GM19035 (cell line): Measurements from ENCODE around the gene ALDH18A1.
"Not testable (repeated sequence)": the region's sequence is repeated elsewhere in the genome, so short reads cannot be mapped to it uniquely, and the experiment has no call there.

ENCODE experiments used
- ATAC-seq: cut with Tn5 transposase; IDR thresholded peaks from one replicate; pipeline ENCODE4 v1.9.1; 2021; ENCODE audit not compliant: unreplicated experiment

ALDH18A1 gene

DNA sequence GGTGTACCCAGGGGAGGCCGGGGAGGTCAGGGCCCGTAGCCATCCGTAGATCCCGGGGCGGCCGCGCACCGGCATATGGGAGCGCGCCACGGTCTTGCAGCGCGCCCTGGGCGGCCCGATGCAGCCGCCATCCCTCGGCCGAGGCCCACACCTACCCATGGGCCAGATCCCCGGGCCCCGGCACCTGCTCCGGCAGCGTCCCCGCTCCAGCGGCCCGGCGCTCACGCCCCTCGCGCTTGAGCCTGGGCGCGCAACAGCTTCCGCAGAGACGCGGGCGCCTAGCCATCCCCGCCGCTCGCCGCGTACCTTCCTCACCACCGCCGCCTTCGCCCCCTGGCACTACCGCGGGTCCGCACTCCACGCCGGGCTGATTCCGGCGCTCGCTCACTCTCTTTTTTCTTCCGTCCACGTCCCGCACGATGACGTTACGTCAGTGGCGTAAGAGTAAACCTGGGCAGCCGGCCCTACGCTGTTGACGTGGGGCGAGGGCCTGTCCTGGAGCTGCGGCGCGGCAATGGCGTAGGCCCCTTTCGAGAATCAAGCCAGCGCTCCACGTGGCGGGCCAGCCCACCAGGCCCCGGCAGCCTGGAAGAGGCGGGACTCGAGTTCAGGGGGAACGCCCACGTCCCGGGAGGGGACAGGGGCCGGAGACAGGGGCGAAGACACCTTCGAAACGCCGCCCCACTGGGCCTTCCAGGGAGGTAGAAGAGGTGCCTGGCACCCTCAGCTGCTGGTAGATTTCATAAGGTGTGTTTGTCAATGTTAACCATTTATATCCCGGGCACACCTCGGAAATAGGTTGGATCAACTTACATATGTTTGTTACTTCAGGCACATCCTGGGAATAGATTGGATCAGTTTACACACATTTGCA, at the start of gene ALDH18A1:
TSS of gene ALDH18A1 (minus strand) at position 421 of the 874 bp plus-strand sequence. CDS start 3,334 bp downstream, outside the sequence.
- peak; percentile 91 for ATAC-seq

DNA sequence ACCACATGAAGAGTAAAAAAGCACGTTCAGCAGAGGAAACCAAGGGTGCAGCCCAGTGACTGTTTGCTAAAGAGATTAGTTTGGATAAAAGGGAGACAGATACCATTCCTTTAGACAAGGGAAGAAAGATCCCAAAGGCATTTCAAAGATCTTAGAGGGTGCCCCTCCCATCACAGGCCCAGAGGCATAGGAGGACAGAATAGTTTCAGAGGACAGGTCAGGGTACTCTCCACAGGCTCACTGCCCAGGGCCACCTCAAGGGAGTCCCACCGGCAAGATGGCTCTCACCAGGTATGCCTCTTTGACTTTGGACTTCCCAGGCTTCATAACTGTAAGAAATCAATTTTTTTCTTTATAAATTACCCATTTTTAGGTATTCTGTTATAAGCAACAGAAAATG, 41.9 kb upstream of the ALDH18A1 start:
- no peak for ATAC-seq

DNA sequence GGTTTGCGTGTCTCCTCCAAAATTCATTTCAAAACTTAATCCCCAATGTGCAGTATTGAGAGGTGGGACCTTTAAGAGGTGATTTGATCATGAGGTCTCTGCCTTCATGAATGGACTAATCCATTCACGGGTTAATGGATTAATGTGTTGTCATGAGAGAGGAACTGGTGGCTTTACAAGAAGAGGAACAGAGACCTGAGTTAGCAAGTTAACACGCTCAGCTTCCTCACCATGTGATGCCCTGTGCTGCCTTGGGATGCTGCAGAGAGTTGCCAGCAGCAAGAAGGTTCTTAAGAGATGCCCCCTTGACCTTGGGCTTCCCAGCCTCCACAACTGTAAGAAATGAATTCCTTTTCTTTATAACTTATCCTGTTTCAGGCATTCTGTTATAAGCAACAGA, 40.9 kb upstream of the ALDH18A1 start:
- no peak for ATAC-seq

DNA sequence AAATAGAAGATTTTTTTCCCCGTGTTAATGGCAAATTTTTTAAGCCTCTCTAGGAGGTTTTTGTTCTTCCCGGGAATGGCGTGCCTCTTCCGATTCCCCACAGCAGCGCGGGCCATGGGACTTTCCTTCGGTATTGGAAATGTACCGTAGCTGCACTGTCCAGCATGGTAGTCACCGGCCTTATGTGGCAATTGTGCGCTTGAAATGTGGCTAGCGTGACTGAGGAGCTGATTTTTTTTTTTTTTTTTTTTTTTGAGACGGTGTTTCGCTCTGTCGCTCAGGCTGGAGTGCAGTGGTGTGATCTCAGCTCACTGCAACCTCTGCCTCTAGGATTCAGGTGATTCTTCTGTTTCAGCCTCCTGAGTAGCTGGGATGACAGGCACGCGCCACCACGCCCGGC, 38.2 kb upstream of the ALDH18A1 start:
- no peak for ATAC-seq

DNA sequence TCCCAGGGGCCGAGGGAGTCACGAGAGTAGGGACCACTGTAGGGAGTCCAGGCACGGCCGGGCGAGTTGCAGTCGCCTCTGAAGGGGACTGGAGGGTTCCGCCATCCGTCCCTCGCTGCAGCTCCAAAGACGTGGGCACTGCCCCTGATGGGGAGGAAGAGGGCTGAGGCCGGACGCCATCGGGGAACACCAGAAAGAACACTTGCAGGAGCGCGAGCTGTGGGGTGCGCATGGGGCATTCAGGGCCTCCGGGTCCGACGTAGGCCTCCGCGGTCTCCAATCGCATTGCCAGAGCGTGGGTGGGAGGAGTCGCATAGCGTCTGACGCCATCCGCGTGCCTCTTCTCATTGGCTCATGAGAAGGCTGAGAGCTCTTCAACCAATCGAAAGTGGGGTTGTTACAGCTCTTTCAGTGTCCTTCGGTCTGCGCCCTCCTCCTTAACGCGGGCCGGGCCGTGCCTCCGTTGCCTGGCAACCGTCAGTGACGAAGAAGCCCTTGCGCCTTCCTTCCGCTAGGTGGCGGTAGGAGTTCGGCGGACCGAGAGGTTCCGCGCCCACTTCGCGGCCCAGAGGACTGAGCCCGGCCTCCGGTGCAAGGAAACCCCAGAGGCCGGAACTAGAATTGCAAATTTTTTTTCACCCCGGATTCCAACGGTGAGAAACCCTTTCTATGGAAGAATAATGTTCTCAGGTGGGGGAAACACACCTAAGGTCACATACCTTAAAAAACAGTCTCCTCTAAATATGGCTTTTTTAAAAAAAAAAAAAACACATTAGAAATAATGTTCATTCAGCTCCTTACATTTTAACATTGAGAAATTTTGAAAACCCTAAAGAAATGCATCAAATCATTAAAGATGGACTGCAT, 37.4 kb upstream of the ALDH18A1 start, which contains the start of gene TCTN3:
TSS of gene TCTN3 (minus strand) at position 260 of the 867 bp plus-strand sequence. CDS start at position 232, 28 bp downstream.
- ATAC-seq, result peak; percentile 98

DNA sequence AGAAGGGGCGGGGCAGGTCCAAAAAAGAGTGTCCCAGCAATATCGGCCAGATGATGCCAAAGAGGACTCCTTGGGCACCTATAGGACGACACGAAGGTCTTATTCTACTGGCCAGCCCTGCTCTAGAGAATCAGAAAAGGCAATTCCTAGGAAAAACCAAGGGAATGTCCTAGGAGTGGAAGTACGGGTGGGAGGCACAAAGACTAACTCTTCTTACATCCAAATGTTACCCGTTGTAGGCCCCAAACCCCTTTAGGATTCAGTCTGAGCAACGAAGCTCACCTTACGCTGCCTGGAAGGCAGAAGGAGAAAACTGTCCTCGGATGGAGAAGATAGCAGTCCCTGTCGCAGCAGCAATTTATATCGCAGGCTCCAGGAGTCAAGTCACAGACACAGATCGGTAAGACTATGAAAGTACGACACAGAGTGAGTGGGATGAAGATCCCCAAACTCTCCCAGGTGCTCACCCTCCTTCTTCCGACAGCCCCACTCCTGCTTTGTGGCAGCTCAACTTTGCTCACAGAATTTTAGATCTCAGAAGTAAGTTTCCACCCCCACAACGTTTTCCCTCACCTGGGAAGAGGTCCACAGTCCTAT, 36.7 kb upstream of the ALDH18A1 start:
- ATAC-seq, result no peak

DNA sequence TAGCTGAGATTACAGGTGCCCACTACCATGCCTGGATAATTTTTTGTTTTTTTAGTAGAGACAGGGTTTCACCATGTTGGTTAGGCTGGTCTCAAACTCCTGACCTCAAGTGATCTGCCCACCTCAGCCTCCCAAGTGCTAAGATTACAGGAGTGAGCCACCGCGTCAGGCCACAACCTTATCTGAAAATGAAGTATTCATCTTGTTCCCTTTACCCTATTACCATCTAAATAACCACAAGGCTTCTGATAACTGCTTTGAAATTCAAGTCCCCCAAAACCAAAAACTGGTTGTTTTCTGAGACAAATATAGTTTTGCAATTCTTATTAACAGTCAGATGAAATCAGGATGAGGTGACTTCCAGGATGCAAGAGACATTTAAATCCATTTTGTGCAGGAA, 34.8 kb upstream of the ALDH18A1 start:
- ATAC-seq, result no peak

DNA sequence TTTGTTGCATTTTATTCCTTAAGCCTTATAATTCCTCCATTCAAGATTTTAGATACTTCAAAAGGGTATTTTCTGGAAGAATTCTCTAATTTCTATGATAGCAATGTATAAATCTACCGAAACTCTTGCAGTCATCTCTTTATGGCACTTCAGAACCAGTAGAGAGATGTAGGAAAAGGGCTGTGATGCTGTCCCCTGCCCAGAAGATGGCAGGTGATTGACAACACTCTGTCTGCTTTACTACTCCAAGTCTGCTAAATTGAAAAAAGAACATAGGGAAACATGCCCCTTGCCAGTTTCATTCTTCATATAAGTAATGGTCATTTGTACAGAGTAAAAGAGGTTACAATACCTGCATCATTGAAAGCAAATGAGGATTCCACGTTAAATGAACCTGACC, 32.1 kb upstream of the ALDH18A1 start:
- ATAC-seq, result no peak

DNA sequence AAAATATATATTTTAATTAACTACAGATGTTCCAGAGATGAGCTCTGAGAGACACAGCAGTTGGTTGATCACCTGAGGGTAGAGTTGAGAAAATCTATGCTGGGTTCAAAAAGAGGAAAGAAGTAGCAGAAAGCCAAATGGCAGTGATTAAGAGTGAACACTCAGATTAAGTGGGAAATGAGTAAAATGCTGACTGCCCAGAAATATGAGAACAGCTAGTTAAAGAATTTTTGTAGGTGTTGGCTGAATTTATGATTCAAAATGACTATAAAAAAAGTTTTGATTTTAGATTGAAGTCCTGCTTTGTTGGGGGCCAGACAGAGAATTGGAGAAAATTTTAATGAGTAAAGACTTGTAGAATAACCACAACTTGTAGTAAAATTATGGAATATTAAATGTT, 27.5 kb upstream of the ALDH18A1 start:
- ATAC-seq, result no peak

DNA sequence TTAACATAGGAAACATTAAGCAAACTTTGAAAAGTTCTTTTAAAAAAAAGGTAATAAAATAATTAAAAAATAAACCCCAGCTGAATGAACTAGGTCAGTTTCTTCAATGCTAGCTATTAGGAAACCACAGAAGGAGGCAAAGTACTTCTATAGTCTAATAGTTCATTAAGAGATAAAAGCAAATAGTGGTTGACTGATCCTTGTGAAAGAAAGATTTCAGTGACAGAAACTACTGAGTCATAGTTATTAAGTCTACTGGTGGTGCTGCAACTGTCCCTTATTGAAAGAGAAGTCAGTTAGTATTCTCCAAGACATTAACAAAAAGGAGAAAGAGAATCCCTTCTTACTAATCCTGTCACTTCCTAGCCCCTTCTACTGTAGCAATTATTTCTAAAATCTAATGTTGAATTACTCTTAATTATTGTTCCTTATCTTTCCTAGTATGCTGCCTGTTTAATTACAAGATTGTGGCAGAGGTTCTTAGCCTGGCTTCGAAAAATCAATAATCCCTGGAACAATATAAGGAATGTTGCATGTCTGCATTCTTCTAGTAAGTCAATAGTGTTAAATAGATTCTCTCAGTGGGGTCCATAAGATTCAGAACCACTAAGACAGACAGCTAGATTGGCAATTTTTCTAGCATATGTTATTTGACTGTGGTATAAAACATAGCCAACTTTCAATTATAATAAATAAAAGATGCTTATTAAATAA, 19.0 kb upstream of the ALDH18A1 start:
- ATAC-seq, result no peak

DNA sequence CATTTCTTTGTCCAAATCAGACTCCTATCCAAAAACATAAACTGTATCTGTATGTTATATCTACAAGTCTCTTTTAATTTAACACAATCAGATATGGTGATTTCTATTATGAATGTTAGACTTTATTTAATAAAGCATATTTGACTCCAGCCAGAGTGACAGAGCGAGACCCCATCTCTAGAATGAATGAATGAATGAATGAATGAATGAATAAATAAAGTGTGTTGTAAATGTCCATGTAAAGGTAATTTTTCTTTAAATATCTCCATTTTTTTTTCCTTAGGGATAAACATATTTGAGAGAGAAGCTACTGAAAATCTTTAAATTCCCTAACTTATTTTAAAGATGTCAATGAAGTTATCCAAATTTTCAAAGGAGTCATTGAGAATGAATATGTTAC, 18.1 kb upstream of the ALDH18A1 start:
- no peak for ATAC-seq

DNA sequence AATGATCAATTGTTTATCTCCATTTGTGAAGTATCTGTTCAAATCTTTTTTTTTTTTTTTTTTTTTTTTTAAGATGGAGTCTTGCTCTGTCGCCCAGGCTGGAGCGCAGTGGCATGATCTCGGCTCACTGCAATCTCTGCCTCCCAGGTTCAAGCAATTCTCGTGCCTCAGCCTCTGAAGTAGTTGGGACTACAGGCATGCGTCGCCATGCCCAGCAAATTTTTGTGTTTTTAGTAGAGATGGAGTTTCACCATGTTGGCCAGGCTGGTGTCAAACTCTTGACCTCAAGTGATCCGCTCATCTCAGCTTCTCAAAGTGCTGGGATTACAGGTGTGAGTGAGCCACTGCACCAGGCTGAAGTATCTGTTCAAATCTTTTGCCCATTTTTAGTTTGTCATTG, 16.1 kb upstream of the ALDH18A1 start:
- ATAC-seq, result not testable (repeated sequence)

DNA sequence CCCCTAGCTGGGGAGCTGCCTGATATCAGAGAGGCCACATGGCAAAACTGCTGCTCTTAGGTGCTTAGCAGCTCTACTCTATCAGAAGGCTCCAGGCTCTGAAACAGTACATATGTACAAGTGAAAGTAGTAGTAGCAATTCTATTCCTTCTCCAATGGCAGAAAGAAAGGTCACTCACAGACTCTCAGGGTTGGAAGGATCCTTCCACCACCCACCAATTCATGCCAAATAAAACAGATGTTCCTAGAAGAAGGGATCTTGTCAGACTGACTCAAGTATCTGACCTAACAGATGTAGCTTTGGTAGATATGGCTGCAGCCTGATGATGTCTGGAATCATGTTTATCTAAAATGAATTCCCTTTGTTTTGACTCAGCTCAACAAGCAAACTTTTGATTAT, 8.0 kb upstream of the ALDH18A1 start:
- ATAC-seq, result no peak

DNA sequence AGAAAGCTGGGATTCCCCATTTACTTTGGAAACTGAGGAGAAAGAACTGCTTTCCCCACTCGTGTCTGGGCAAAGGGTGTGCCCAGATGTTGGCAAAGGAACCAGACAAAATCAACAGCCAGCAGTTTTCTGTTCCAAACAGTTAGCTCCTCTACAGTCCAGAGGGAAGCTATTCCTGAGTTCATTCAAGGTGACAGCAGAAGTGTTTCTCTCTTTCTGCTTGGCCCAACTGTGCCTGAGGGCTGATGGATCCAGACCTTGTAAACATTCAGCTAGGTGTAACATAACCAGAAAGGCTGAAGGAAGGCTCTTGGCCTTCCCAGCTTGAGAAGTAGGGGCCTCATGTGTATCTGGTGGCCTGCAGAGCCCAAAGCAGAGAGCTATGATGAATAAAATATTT, 7.0 kb upstream of the ALDH18A1 start:
- ATAC-seq, result no peak

DNA sequence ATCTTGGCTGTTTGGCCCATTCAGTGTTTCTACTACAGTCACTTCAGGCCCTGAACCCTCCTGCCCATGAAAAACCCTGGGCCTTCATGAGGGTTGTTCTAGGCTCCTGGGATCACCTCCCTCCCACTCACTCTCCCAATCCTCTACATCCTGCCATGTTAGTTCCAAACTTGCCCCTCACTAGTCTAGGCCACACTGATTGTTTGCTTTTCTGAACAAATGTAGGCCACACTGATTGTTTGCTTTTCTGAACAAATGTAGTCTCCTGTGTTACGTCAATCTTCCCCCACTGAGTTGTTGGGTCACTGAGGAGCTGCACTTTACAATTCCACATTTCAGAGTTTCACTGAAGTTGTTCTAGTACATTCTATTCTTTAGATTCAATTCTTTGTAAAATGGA, 5.3 kb upstream of the ALDH18A1 start:
- no peak for ATAC-seq

DNA sequence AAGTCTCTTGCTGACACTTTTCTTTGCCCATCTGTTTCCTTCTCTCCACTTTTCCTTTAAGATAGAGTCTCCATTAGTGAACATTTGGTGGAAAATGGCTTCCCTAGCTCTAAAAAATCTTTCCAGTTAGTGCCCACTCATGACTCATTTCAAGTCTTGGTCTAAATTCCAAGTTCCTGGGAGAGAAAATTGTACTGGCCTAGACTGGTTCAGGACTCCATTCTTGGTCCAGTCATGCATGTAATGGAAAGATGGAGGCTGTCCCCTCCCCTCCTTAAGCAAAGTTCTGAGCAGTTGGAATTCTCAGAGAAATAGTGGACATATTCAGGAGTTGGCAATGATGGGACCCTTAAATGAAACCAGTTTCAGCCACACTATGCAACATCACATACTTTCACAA, 3.8 kb upstream of the ALDH18A1 start:
- no peak for ATAC-seq

DNA sequence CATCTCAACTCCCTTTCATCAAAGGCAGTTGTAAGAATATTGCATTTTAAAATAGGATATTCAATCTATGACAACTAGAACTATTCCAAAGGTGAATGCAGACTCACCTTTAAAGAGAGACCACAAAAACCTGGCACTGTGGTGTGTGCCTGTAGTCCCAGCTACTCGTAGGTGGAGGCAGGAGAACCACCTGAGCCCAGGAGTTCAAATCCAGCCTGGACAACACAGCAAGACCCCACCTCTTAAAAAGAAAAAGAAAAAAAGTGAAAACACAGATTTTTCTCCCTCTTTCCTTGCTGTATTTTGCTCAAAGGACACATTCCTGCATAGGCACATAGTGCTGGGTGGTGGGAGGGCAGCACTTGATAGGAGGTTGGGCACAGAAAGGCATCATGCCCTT, 739 bp upstream of the ALDH18A1 start:
- ATAC-seq, result no peak

DNA sequence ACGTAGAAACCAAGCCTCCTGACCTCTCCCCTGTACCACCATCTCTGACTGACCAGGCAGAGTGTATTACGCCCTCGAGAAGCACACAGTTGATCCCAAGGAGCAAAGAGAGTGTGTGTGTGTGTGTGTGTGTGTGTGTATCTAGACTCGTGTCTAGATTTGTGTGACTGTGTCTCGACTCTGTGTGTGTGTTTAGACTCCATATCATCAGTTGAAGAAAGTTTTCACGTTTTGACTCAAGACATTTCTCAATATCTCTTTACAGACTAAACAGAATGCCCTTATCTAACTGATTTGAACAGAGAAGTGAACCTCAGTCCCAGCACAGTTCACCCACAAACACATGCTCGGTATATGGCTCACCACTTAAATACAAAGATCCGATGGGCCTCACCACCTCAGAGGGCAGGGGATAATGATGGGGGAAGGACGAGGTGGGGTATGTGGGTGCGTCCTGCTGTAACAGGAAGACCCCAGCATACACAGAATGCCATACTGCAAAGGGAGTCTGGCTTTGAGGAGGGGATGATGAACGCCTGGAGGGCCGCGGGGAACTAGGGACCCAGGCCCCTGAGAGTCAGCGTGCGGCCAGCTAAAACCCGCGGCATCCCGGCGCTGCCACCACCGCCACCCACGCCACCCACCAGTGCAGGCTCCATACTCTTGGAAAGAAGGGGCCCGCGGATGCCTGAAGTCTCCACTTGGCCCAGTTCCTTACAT, 780 bp downstream of the ALDH18A1 start:
- ATAC-seq, result peak; percentile 17

DNA sequence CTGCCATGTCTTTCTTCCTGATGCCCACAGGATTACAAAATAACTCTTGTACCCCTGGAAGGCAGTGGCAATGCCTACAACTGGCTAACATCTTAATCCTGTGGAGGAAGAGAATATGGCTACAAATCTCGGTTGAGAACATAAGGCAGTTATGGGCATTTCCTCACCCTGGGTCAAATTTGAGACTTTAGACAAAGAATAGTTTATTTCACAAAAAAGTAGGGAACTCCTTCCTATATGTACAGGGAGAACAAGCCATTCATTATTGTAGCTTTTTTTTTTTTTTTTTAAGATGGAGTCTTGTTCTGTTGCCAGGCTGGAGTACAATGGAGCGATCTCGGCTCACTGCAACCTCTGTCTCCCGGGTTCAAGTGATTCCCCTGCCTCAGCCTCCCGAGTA, 2.6 kb downstream of the ALDH18A1 start:
- ATAC-seq, result no peak

DNA sequence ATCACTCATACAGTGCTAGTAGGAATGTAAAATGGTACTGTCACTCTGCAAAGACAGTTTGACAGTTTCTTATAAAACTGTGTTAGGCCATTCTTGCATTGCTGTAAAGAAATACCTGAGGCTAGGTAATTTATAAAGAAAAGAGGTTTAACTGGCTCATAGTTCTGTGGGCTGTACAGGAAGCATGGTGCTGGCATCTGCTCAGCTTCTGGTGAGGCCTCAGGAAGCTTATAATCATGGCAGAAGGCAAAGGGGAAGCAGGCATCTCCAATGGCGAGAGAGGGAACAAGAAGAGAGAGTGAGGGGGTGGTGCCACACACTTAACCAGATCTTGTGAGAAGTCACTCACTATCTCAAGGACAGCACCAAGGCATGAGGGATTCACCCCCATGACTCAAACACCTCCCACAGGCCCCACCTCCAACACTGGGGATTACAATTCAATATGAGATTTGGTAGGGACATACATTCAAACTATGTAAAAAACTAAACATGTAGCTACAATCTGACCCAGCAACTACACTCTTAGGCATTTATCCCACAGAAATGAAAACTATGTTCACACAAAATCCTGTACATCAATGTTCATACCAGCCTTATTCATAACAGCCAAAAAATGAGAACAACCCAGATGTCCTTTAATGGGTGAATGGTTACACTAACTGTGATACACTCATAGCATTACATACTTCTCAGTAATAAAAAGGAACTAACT, 5.0 kb downstream of the ALDH18A1 start:
- no peak for ATAC-seq
